ENCODE results near the gene MMP15.

DNA sequence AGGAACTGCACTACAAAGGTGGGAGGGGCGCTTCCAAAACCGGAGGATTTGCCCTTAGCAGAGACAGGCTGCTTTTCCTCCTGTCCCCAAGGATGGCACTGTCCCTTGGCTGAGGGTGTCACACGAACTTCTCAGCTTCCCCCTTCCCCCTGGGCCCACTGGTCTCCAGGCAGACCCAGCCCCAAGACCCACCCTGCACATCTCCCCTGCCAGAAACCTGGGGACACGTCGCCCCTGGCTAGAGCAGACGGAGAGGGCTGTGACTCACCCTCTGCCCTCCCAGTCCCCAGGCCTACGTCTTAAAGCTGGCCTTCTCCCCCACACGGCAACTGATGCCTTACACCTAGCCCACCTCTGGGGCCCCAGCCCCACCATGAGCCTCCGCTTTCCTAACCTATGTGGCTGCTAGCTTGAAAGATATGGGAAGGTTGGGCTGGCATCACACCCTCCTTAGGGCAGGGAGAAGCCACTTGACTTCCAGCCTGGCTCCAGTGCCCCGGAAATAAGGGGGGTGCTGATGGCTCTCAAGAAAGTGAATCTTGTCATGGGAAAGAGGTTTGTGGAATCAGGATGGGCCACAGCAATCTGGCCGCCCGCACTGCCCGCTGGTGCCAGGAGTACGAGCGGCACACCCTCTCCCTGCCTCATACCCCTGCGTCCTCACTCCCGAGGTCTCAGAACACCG, 29.7 kb upstream of the MMP15 start:
- TF ChIP-seq CTCF (IDR thresholded peaks at IDR 0.05; ENCODE audit: borderline replicate concordance, extremely low read depth, low read length, poor library complexity, severe bottlenecking), result no peak
- TF ChIP-seq EZH2 (IDR thresholded peaks at IDR 0.05; ENCODE audit: borderline replicate concordance, low read depth, low read length, severe bottlenecking), result no peak

Measured in DND-41 (cell line).